ENCODE results near the gene PTPN12.
A peak's percentile ranks its signal among the peaks of the same experiment; 100 is the strongest.
"Not testable (repeated sequence)": the region's sequence is repeated elsewhere in the genome, so short reads cannot be mapped to it uniquely, and the experiment has no call there.

Gene PTPN12

DNA sequence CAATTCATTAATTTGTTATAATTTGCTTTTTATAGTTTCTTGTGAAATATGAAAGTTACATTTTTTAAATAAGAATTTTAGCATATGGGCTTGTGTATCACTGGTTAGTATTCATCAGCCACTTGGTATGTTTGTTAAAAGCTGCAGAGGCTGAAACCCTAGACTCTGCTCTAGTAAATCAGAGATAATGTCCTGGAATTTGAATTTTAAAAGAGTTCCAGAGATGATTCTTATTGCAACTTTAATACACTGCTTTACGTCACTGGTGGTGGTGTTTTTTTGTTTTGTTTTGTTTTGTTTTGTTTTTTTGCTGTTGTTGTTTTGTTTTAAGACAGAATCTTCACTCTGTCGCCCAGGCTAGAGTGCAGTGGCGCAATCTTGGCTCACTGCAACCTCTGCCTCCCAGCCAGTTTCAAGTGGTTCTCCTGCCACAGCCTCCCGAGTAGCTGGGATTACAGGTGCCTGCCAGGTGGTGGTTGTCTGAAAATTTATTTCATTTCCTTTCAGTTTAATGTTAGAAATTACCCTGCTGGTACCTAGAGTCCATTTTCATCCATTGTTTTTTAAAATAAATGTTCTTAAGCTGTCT is 43.8 kb downstream of the PTPN12 start:
- peak; percentile 26 for DNase-seq

DNA sequence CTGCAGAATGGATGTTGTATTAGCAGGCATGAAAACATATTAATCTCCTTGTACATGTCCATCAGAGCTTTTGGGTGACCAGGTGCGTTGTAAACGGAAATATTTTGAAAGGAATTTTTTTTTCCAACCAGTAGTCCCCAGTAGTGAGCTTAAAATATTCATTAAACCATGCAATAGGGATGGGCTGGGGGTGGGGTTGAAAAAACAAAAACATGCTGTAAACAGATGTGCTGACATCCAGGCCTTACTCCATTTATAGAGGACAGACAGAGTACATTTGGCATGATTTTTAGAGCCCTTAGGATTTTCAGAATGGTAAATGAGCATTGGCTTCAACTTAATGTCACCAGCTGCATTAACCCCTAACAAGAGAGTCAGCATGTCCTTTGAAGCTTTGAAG is 50.2 kb downstream of the PTPN12 start:
- DNase-seq = no peak

DNA sequence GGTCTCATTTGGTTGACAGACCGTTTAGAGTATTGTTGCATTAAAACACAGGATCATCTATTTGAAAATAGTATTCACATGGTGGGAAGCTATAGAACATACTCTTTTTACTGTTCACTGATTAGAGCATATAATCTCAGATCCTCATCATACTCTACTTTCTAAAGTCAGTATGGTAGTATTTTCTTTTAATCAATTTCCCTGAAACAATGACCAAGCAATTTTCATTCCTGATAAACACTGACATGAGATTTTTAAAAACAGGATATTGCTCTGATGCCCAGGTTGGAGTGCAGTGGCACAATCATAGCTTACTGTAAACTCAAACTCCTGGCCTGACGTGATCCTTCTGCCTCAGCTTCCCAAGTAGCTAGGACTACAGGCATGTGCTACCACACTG is 63.9 kb downstream of the PTPN12 start:
- no peak for DNase-seq

DNA sequence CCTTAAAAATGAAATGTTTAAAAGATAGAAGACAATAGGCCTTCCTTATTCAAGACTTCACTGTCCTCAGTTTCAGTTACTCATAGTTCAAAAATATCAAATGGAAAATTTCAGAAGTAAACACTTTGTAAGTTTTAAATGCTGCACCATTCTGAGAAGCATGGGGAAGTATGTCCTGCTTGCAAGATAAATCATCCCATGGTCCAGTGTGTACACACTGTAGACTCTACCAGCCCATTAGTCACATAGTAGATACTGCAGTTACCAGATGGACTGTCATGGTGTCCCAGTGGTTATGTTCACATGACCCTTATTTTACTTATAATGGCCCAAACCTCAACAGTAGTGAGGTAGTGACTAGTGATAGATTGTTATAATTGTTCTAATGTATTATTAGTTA is 69.5 kb downstream of the PTPN12 start:
- no peak for DNase-seq

DNA sequence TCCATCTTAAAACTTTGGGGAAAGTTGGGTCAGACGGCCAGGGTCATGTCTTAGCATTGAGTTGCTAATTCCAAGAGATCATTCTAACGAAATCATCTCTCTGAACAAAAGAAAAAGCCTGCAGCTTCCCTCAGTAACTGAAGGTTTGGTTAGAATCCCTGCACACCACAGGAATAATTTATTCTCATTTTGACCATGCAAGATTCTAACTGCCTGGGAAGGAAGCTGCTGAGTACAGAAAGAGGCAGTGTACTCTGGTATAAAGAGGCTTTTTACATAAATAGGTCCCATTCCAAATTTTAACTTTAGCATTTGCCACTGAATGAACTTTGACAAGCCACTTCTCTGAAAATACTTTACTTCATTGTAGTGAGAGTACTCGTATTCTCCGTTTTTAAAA is 82.2 kb downstream of the PTPN12 start:
- no peak for DNase-seq

DNA sequence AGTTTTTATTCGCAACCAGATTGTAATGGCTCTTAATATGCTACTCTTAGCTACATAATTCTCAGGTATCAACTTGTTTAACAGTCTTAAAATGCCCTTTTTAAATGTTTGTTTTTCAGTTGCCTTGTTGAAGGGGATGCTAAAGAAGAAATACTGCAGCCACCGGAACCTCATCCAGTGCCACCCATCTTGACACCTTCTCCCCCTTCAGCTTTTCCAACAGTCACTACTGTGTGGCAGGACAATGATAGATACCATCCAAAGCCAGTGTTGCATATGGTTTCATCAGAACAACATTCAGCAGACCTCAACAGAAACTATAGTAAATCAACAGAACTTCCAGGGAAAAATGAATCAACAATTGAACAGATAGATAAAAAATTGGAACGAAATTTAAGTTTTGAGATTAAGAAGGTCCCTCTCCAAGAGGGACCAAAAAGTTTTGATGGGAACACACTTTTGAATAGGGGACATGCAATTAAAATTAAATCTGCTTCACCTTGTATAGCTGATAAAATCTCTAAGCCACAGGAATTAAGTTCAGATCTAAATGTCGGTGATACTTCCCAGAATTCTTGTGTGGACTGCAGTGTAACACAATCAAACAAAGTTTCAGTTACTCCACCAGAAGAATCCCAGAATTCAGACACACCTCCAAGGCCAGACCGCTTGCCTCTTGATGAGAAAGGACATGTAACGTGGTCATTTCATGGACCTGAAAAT is 89.7 kb downstream of the PTPN12 start:
- DNase-seq = no peak

DNA sequence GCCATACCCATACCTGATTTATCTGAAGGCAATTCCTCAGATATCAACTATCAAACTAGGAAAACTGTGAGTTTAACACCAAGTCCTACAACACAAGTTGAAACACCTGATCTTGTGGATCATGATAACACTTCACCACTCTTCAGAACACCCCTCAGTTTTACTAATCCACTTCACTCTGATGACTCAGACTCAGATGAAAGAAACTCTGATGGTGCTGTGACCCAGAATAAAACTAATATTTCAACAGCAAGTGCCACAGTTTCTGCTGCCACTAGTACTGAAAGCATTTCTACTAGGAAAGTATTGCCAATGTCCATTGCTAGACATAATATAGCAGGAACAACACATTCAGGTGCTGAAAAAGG is 90.2 kb downstream of the PTPN12 start:
- no peak for DNase-seq

DNA sequence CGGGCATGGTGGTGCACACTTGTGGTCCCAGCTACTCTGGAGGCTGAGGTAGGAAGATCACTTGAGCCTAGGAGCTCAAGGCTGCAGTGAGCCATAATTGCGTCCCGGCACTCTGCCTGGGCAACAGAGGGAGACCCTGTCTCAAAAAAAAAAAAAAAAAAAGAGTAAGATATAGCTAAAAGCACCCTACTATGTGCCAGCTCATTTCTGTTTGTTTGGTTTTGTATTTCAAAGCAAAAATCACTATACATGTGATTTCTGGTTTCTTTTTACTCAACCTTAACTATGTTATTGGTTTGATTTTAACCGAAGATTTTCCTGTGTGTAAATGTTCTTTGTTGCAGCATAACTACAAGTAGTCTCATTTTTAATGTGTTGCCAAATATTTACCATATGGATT is 92.7 kb downstream of the PTPN12 start:
- DNase-seq = no peak

DNA sequence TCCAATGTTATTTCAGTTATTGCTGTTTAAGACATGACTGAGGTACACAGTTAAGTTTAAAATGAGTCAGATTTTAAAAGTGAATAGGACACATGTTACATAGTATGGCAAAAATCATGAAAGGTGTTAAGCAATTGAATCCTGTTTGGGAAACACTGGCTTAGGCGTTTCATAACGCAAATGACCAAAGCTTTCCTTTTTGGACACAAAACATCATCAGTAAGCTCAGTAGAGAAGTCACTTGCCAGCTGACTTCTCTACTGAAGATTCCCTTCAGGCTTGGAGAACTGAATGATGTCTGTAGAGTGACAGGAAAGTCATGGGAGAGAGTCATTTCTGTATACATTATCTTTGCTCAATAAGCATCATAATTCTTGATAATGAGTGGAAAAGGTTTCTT is 94.7 kb downstream of the PTPN12 start:
- no peak for DNase-seq

DNA sequence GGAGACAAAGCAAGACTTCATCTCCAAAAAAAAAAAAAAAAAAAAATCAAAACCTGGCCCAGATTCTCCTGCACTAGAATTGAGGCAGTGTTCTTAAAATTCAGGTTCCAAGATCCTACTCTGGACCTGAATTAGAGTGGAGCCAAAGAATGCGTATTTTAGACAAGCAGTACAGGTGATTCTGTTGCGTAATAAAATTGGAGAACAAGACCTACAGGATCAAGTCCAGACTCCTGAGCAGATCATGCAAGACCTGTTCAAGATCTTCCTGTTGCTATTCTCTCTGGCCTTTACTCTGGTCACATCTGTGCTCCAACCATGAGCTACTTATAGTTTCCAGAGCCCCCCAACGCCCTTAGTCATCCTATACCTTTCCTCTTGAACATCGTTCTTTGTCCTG is 107.7 kb downstream of the PTPN12 start:
- DNase-seq = no peak

DNA sequence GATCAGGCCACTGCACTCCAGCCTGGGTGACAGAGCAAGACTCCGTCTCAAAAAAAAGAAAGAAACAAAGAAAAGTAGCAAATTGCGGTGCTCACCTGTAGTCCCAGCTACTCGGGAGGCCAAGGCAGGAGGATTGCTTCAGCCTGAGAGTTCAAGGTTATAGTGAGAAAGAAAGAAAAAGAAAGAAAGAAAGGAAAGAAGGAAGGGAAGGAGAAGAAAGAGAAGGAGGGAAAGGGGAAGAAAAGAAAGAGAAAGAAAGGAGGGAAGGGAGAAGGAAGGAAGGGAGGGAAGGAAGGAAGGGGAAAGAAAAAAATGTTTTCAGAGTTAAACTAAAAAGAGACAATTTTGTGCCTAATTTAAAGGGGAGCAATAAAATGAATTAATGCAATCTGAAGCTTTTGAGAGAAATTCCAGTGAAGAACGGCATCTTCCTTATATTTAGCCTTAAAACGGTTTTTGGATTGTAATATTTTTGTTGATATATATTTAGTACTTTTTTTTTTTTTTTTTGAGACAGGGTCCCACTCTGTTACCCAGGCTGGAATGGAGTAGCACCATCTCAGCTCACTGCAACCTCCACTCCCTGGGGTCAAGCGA is 111.7 kb downstream of the PTPN12 start:
- DNase-seq = no peak

DNA sequence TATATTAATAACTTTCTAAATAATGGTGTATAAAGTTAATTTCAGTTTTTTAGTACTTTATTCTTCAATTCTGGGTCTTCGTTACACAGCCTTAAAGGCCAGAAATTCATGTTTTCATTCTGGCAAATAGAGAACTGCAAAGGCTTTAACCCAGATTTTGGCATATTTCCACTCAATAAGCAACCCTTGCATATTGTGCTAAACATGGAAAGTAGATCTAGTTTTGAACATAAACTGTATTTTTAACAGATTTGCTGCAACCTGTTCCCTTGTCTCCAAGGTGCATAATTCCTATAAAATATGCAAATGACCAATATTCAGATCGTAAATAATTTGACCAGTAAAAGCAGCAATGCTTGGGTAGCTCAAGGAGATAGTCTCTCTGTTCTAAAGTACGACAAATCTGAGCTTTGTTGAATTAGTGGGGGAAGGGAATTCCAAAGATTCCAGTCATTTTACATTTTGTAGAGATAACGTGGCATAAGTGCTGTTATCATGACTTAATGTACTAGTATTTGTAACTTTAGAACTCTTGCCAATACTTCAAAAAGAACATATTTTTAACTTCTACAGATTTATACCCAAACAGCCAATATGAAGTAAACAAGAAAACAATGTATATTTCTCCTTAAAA is 112.7 kb downstream of the PTPN12 start:
- DNase-seq = peak; percentile 69

DNA sequence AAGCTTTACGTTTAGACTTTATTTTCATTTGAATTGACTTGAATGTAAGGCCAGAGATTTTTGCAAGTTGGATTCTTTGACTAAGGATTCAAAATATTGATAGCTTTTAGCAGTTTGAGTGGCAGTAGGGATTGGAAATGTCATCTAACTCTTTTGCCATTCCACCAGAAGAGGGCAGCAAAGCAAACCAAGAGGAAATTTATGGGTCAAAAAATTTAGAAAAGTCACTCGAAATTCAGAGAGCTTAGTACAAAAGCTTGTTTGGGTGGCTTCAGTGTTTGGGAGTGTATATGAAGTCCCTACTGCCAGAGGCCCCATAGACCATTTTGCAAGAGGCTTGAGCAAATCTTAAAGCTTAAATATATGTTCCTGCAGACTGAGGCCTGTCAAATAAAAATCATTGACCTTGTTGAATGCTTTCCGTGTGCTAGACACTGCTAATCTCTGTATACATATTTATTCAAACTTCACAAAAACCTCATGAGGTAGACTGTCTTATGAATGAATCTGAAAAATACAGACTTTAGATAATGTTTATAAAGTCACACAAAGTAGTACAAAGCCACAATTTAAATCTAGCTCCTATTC is 114.6 kb downstream of the PTPN12 start:
- peak; percentile 40 for DNase-seq

DNA sequence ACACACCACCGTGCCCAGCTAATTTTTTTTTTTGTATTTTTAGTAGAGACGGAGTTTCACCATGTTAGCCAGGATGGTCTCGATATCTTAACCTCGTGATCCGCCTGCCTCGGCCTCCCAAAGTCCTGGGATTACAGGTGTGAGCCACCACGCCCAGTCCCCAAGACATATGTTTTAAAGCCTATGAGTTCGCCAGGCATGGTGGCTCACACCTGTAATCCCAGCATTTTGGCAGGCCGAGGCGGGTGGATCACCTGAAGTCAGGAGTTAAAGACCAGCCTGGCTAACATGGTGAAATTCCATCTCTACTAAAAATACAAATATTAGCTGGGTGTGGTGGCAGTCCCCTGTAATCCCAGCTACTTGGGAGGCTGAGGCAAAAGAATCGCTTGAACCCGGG is 115.7 kb downstream of the PTPN12 start:
- DNase-seq = not testable (repeated sequence)

DNA sequence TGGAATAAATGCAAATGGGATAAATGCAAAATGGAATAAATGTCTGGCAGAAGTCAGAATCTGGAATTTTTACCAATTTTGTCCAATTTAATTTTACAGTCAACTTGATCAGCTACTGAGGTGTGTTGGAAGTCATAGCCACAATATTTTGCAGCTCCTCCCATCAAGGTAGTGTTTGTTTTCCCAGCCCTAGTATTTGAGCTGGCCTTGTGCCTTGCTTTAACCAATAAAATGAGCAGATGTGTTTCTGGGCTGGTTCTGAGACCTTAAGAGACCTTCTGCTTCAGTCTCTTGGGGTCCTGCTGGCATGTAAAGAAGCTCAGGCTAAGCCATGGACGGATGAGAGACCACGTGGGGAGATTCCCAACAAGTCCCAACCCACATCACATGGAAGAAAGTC is 116.5 kb downstream of the PTPN12 start:
- DNase-seq = no peak

DNA sequence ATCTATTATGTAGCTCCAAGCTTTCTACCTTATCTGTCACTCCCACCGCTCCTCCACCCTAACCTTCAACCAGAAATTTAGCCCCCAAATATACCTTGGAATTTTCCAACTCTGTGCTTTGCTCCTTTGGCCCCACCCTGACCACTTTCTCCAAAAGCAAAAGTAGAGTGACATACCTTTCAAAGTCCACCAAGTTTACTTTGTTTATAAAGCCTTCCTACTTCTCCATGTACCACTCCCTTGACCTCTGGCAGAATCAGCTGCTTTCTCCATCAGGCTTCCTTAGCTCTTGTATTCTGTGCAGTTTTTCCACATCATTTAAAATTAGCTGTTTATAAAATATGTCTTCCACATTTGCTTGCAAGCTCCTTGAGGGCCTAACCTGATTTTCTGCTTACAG is 118.3 kb downstream of the PTPN12 start:
- DNase-seq = no peak

DNA sequence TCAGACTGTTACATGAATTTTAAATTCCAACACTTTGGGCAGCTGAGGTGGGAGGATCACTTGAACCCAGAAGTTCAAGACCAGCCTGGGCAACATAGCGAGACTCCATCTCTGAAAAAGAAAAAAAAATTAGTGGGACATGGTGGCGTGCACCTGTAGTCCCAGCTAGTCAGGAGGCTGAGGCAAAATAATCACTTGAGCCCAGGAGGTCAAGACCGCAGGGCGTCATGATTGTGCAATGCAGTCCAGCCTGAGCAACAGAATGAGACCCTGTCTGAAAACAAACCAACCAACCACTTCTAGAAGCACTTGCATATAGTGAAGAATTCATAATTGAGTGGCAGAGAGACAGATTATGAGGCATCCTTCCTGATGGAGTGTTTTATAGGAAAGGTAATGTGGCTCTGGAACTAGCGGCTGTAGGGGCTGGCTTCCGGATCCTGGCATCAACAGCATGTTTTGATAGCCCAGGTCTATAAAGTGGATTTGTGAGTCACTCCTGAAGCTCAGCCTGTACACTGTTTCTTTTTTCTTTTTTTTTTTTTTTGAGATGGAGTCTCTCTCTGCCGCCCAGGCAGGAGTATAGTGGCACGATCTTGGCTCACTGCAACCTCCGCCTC is 118.9 kb downstream of the PTPN12 start:
- no peak for DNase-seq

DNA sequence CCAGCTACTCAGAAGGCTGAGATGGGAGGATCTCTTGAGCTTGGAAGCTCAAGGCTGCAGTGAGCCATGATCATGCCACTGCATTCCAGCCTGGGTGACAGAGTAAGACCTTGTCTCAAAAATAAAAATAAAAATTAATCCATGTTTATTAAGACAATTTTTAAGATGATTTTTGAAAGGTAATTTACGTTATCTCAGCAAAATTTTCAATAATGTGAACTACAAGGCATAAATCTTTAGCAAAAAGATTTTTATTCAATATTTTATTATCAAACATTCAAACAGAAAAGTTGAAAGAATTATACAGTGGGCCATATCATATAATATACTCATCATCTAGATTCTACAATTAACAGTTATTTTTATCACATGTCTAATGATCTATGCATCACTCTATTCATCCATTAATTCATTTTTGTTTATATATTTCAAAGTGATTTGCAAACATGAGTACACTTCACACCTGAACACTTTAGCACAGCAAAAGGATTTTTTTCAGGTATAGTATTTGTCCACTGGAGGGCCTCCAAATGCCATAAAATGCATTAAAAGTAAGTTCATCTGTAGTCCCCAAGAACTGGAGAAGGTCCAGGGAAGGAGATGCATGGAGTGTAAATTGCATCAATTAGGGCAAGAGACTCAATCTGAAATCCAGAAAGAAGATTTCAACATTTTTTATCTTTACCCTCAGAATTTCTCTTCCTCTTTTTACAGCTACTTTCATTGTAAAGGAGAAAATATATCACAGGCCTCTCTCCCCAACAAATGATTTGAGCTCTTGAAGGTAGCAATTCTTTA is 120.5 kb downstream of the PTPN12 start:
- DNase-seq = peak; percentile 37

DNA sequence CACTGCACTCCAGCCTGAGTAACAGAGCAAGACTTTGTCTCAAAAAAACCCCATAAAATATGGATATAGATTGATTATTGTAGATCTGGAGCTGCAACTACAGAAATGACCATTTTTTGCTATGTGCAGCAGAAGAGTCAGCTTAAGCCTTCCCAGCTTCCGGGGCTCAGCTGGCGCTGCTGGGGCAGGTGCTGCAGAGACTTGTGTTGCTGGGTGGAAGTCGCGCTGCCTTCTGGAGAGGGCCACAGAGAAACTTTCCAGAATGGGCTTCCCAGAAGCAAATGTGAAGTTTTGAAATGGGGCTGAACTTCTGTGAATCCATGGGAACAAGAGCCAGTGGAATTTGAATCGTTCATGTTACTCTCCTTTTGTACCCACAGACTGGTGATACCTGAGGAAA is 121.8 kb downstream of the PTPN12 start:
- no peak for DNase-seq

DNA sequence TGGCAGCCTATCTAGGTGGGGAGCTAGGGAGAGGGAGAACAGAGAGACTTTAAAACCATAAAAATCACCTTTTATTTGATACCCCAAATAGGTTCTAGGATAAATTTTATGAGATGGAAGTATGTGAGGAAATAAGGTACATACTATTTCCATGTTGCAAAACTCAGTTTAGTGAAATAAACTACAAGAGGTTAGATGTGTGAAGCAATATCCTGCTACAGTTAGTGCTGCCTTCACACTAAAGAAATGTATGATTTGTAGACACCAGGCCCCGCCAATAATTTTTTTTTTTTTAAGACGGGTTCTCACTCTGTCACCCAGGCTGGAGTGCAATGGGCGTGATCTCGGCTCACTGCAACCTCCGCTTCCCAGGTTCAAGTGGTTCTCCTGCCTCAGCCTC is 124.7 kb downstream of the PTPN12 start:
- DNase-seq = no peak

DNA sequence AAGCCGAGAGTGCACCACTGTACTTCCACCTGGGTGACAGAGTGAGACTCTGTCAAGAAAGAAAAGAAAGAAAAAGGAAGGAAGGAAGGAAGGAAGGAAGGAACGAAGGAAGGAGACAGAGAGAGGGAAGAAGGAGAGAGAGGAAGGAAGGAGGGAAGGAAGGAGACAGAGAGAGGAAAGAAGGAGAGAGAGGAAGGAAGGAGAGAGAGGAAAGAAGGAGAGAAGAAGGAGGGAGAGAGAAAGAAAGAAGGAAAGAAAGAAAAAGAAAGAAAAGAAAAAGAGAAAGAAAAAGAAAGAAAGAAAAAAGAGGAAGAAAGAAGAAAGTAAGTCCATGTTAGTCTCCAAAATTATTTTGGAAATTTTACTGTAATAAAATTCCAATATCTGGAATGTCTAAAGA is 125.8 kb downstream of the PTPN12 start:
- DNase-seq = no peak

DNA sequence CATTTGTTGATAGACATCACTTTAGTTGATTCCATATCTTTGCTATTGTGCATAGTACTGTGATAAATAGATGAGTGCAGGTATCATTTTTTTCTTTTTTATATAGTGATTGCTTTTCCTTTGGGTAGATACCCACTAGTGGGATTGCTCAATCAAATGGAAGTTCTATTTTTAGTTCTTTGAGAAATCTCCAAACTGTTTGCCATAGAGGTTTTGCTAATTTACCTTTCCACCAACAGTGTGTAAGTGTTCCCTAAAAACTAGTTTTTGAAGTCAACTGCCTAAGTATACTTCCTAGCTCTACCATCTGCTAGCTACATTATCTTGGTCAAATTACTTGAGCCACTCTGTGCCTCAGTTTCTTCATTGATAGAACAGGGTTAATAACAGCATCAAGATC is 127.6 kb downstream of the PTPN12 start:
- DNase-seq = no peak
